Heart right ventricle (tissue), 16 donors: ENCODE results near the gene MAP2K1. TPM values are rescaled to one million over a fixed set of nuclear protein-coding genes. Genes with fewer than 3 reads are reported as not detected.
"Not testable (repeated sequence)": the region's sequence is repeated elsewhere in the genome, so short reads cannot be mapped to it uniquely, and the experiment has no call there.

ENCODE experiments used
- ATAC-seq, 8 donors: fragments of 200-7000 bp; cut with Tn5 transposase; one replicate each; pipeline ENCODE4 v1.9.1; 2020; ENCODE audit warnings: mild to moderate bottlenecking in 8 of 8, moderate library complexity in 8 of 8, moderate number of reproducible peaks in 1 of 8
- DNase-seq, 2 donors: peaks; one replicate each; pipeline ENCODE4 v3.0.0-alpha.2; 2020
- H3K27ac ChIP-seq, 10 donors: fragments of 200-600 bp; sonication (generic) in 2 of 10; one replicate each; pipeline versions ENCODE4 v1.5.0 to v1.8.0; 2020 to 2022; ENCODE audit warnings: mild to moderate bottlenecking in 3 of 10
- H3K27me3 ChIP-seq, 7 donors: fragments of 200-600 bp; one replicate each; pipeline ENCODE4 v1.8.0; 2021 to 2022; ENCODE audit warnings: mild to moderate bottlenecking in 2 of 7
- H3K36me3 ChIP-seq, 9 donors: fragments of 200-600 bp; sonication (generic) in 1 of 9; one replicate each; pipeline versions ENCODE4 v1.5.0 to v1.8.0; 2020 to 2022; ENCODE audit warnings: mild to moderate bottlenecking in 2 of 9
- H3K4me1 ChIP-seq, 9 donors: fragments of 200-600 bp; sonication (generic) in 1 of 9; one replicate each; pipeline versions ENCODE4 v1.5.0 to v1.8.0; 2020 to 2022; ENCODE audit warnings: mild to moderate bottlenecking in 4 of 9
- H3K4me3 ChIP-seq, 10 donors: fragments of 200-600 bp; sonication (generic) in 2 of 10; one replicate each; pipeline versions ENCODE4 v1.5.0 to v1.8.0; 2020 to 2022; ENCODE audit warnings: mild to moderate bottlenecking in 7 of 10, moderate library complexity in 2 of 10
- H3K9me3 ChIP-seq, 11 donors: fragments of 200-600 bp in 10 of 11; sonication (generic) in 2 of 11; one replicate each; pipeline versions ENCODE4 v1.5.0 to v1.8.0; 2013 to 2022; ENCODE audit warnings: mild to moderate bottlenecking in 2 of 11, control low read depth in 1 of 11, moderate library complexity in 1 of 11
- CTCF ChIP-seq, 9 donors: fragments of 200-600 bp; sonication (generic) in 2 of 9; IDR thresholded peaks; one replicate each; pipeline versions ENCODE4 v1.5.0 to v1.8.0; 2021 to 2022; ENCODE audit warnings: antibody characterized with exemption in 9 of 9, mild to moderate bottlenecking in 5 of 9, moderate library complexity in 1 of 9
- WGBS, 2 donors: extraction: QIAGEN DNeasy Blood & Tissue Kit; methylation state at CpG; one replicate each; pipeline ENCODE4 v1.1.7; 2013; ENCODE audit warnings: inconsistent platforms in 1 of 2; 5-methylcytosine and 5-hydroxymethylcytosine counted together
- intact Hi-C, 10 donors: fragments of 100-400 bp; cut with DNase I; formaldehyde crosslinking; loops; one replicate each; pipeline versions ENCODE4 v1.11.1 to v1.14.2; 2022
- polyA plus RNA-seq, 2 donors: library from polyadenylated mRNA; stranded (reverse); fragments of 200-250 nt; gene quantifications; one replicate each; pipeline ENCODE4 v1.2.3, GENCODE V29; 2013
- total RNA-seq, 10 donors: library from RNA; stranded (reverse); fragmentation: NEBNext Ultra II Directional in 3 of 10; extraction: Animal tissue kit (Norgen Biotek cat#: 25700) in 3 of 10; gene quantifications; one replicate each; pipeline versions ENCODE4 v1.2.1 to v1.2.4, GENCODE V29; 2021 to 2023
- donor health status: Arrhythmogenic right ventricular cardiomyopathy.
- donor health status: ischemic (EF 13 %, LVEDD 7.1; RV severe dilation, severe dysfunction).
- donor health status: healthy with polysubstance abuse.
- donor health status: DM: no; HTN: yes; CAD: no.
- donor health status: DM: no; HTN: no; CAD: no.
- donor health status: ischemic (EF 25% LVEDD 6.9; RV normal size, moderate dysfunction).
- donor health status: ischemic (EF 25% LVEDD 5.7; RV mildly dilated, moderate dysfunction).
- donor health status: healthy.
- donor health status: DM: yes; HTN: yes; CAD: no.
- donor health status: Ischemic cardiomyopathy.
- donor health status: ischemic (EF 35%, LVEDD 5.7; RV mildly dilated, moderate dysfunction).
- donor health status: nonischemic (EF 11% LVEDD 7.7; RV severe dilation, severe dysfunction).
- donor health status: DM: yes; HTN: yes; CAD: no.
- donor health status: PGD.
- donor health status: ischemic (EF 29% LVEDD 5.4; RV normal size, mild dysfunction).
- donor health status: nonischemic (EF 23%, LVEDD 6.1; RV moderate dilation, normal function).

The MAP2K1 gene
- total and polyA plus RNA-seq, 12 donors = 7.5 to 106 (median 44.7) TPM

- Histone ChIP-seq H3K27ac (no peak overlapping the region), H3K27me3 (no peaks in the 10 kb centered on the region), H3K4me1 (peaks cover 0 to 8% (median 6%) of the 10 kb centered on the region in 9 donors), H3K4me3 (no peak overlapping the region), H3K9me3 (no peaks in the 10 kb centered on the region), H3K36me3 (no peaks in the 10 kb centered on the region)
- WGBS, 2 donors = 78 to 81% methylated on average over 3 of the region's 3 CpGs
- ATAC-seq (no peak), DNase-seq (no peak)
- no peak for TF ChIP-seq CTCF (IDR thresholded peaks at IDR 0.05)
- intact Hi-C loops = no loop called here
Observed at GRCh38 chr15:66364944-66365528, 21.7 kb upstream of the MAP2K1 start.

- H3K36me3 ChIP-seq = no peaks in the 10 kb centered on the region
- H3K27me3 ChIP-seq = no peaks in the 10 kb centered on the region
- ATAC-seq = peak in 7 of 8 donors; percentile 42 to 71 (median 54)
- peak overlapping the region; percentile 5 to 87 (median 76) for H3K27ac ChIP-seq
- H3K4me1 ChIP-seq = peaks cover 0 to 16% (median 6%) of the 10 kb centered on the region in 9 donors
- peaks cover 0 to 14% (median 10%) of the 10 kb centered on the region in 11 donors for H3K9me3 ChIP-seq
- TF ChIP-seq CTCF (IDR thresholded peaks at IDR 0.05) = no peak
- WGBS, 2 donors = 22 to 32% methylated on average over 12 of the region's 12 CpGs
- peak overlapping the region in 9 of 10 donors; percentile 2 to 52 (median 45) for H3K4me3 ChIP-seq
- intact Hi-C loops = no loop called here
- DNase-seq = no peak
Observed at GRCh38 chr15:66369773-66370651, 16.7 kb upstream of the MAP2K1 start.

DNA sequence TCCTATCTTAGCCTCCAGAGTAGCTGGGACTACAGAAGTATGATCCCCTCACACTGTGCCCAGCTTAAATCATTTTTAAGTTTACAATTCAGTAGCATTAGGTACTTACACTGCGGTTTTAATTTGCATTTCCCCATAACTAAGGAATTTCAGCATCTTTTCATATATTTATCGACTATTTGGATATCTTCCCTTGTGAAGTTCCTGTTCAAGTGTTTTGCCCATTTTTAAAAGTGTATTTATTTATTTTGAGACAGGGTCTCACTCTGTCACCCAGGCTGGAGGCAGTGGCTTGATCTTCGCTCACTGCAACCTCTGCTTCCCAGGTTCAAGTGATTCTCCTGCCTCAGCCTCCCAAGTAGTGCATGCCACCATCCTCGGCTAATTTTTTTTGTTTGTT lies 12.5 kb upstream of the MAP2K1 start:
- Histone ChIP-seq H3K27ac (no peak overlapping the region), H3K4me1 (peaks cover 0 to 16% (median 6%) of the 10 kb centered on the region in 9 donors), H3K36me3 (peaks cover 0 to 3% (median 0%) of the 10 kb centered on the region in 9 donors), H3K27me3 (no peaks in the 10 kb centered on the region), H3K4me3 (no peak overlapping the region), H3K9me3 (peaks cover 0 to 14% (median 10%) of the 10 kb centered on the region in 11 donors)
- WGBS, 2 donors = 95 to 97% methylated on average over 4 of the region's 4 CpGs
- TF ChIP-seq CTCF (IDR thresholded peaks at IDR 0.05) = no peak
- DNase-seq (no peak), ATAC-seq (no peak)
- intact Hi-C loops = no loop called here

GRCh38 chr15:66378814-66379430 lies 7.8 kb upstream of the MAP2K1 start:
- ATAC-seq = no peak
- peaks cover 0 to 10% (median 6%) of the 10 kb centered on the region in 11 donors for H3K9me3 ChIP-seq
- no peaks in the 10 kb centered on the region for H3K4me1 ChIP-seq
- no peak for DNase-seq
- no peak overlapping the region for H3K27ac ChIP-seq
- no peak overlapping the region for H3K4me3 ChIP-seq
- WGBS, 2 donors = 90 to 92% methylated on average over 7 of the region's 7 CpGs
- H3K27me3 ChIP-seq = no peaks in the 10 kb centered on the region
- intact Hi-C loops = no loop called here
- peaks cover 0 to 4% (median 0%) of the 10 kb centered on the region in 9 donors for H3K36me3 ChIP-seq
- TF ChIP-seq CTCF (IDR thresholded peaks at IDR 0.05) = no peak

GRCh38 chr15:66381376-66381775 lies 5.3 kb upstream of the MAP2K1 start:
- H3K36me3 ChIP-seq, ATAC-seq, H3K9me3 ChIP-seq, H3K27ac ChIP-seq, intact Hi-C loops, DNase-seq, H3K4me3 ChIP-seq, H3K27me3 ChIP-seq: not testable (repeated sequence)
- peaks cover 0 to 12% (median 8%) of the 10 kb centered on the region in 9 donors for H3K4me1 ChIP-seq
- 95 to 98% methylated on average over 2 of the region's 2 CpGs for WGBS, 2 donors
